T-helper 22 cell (primary cell): ENCODE results near the gene NSUN2.

Experiments
- DNase-seq: peaks from one replicate; pipeline ENCODE4 v3.0.0-alpha.2; 2020; ENCODE audit warnings: low read depth

NSUN2 gene

GRCh38 chr5:6644794-6645241, 12.0 kb upstream of the NSUN2 start:
- no peak for DNase-seq

DNA sequence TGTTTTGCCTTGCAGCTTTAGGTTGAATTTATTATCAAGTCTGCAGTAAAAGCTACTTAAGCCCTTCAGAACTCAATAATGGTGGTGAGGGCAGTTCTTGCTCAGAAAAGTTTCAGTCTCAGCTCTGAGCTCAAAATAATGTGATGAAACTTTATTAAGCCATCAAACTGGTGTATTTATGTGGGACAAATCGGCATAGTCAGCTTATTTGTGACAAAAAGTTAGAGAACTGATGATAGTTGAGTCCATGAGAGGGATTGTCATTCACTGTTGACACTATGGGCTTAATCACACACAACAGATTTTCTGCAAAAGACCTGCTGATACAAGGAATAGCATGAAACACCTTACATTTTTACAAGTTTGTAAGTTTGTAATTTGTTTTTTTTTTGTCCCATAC, 9.8 kb upstream of the NSUN2 start:
- DNase-seq, result no peak

GRCh38 chr5:6638236-6638635, 5.4 kb upstream of the NSUN2 start:
- no peak for DNase-seq

GRCh38 chr5:6637590-6637989, 4.7 kb upstream of the NSUN2 start:
- no peak for DNase-seq

DNA sequence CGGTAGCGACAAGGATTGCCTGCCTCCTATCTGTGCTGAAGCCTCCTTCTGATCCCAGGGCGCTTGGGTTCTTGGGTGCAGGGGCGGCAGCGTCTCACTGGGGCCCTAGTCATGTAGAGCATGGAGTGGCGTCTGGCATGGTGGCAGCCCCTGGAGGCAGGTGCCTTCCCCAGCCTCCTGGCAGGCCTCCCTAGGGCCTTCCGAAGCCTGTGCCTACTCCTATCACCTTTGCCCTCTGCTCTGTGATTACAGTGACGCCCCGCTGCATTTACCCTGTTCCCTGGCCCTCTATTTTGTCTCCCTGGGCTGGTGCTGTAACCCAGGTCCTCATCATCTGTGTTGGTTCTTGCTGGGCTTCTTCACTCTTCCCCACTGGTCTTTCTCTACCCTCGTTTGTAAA, 4.2 kb upstream of the NSUN2 start:
- DNase-seq, result no peak

DNA sequence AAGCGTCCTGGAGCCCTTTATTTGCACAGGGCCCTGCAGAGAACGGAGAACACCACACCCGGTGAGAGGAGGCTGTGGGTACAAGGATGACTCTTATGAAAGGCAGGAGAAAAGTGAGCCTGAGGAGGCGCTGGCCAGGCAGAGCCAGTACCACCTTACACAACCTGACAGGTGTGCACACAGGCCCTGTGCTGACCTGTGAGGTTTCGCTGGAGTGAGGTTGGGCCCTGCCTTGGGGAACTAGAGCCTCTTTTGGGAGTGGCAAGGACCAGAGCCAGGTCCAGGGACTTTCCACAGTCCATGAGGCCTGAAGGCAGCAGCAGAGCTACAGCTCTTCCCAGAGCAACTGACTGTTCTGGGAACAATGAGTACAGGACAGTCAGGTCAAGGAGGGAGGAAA, 3.4 kb upstream of the NSUN2 start:
- no peak for DNase-seq

DNA sequence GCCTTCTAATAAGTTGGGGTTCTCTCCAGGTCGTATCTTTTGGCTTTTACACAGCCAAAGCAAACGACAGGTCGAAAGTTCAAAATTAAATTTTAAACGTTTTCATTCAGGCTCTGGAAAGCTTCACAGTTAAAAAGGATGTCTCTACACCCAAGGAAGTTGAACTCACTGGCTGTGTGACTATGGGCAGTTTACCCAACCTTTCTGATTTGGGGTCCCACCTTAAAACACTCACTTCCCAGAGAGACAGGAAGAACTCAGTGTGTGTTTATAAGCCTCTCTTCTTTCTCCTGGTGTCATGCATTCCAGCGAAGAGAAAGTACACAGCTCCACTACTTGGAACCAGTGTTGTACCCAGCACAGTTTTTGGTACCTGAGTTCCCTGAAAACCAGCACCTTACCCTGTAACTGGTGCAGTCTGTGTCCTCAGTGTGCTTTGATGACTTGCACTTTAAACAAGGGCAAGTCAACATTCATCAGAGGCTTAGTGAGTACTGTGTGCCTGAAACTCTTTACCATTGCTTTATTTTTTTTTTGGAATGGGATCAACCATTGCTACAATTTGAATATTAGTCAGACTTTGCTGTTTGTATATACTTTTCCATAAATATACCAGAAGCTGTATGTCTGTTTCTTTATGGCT, 2.1 kb upstream of the NSUN2 start:
- DNase-seq, result no peak

GRCh38 chr5:6634306-6634705, 1.5 kb upstream of the NSUN2 start:
- no peak for DNase-seq

- no peak for DNase-seq
Observed at GRCh38 chr5:6633469-6634245, 813 bp upstream of the NSUN2 start.

DNA sequence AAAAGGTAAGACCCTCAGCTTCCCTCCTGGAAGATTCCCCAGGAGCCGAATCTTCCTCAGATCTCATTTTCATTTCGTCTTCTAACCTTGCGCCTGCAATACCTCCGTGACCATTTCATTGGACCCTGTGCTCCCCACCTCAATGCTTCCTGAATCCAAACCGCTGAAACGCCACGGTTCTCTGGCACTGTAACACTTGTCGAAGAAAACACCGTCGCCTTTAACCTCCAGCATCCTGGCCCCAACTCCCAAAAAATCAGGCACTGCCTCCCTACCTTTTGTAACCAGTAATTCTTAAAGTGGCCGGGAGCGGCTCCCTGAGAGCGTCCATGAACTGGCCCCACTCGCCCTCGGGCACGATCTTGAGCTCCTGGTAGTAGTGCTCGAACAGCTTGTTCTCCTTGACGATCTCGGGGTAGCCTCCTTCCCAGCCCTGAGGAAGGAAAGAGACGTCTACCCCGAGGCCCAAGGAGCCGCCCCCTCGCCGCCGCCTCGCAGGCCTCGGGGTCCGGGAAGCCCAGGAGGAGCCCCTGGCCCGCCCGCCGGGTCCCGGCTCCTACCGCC, 438 bp downstream of the NSUN2 start:
- no peak for DNase-seq

DNA sequence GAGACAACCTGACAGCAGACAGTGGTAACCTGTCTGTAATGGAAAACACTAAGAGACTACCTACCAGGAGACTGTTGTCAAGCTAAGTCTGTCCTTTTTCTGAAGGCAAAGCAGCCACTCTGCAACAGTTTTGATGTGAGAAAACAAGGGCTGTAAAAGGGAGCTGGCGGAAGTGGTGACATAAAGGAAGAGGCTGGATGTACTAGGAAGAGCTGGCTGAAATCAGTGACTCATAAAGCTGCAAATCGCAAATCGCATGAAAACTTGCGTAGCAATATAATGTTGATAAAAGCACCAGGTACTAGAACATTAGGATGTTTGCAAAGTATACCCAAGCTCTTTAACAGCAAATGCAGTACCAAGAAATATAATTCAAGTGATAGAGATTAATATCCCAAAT, 1.4 kb downstream of the NSUN2 start:
- DNase-seq, result no peak

- DNase-seq, result no peak
Observed at GRCh38 chr5:6626508-6626907, 6.3 kb downstream of the NSUN2 start.

- no peak for DNase-seq
Observed at GRCh38 chr5:6623941-6624340, 8.9 kb downstream of the NSUN2 start.

DNA sequence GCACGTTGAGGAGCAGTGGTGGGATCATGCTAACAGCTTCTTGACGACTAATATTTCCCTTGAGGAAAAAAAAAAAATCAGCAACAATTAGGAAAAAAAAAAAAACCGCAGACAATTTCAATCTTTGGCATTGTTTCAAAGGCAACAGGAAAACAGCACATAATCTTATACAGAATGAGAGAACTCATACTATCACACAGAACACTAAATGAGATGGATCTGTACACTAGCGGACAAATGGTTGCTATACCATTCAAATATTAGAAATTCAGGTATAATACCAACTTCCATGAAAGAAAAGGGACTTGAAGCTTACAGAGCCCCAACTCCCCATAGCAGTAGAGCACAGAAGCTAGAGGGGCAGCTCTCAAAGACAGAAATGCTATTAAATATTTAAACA, 9.6 kb downstream of the NSUN2 start:
- no peak for DNase-seq

GRCh38 chr5:6616632-6617031, 16.2 kb downstream of the NSUN2 start:
- DNase-seq, result no peak

DNA sequence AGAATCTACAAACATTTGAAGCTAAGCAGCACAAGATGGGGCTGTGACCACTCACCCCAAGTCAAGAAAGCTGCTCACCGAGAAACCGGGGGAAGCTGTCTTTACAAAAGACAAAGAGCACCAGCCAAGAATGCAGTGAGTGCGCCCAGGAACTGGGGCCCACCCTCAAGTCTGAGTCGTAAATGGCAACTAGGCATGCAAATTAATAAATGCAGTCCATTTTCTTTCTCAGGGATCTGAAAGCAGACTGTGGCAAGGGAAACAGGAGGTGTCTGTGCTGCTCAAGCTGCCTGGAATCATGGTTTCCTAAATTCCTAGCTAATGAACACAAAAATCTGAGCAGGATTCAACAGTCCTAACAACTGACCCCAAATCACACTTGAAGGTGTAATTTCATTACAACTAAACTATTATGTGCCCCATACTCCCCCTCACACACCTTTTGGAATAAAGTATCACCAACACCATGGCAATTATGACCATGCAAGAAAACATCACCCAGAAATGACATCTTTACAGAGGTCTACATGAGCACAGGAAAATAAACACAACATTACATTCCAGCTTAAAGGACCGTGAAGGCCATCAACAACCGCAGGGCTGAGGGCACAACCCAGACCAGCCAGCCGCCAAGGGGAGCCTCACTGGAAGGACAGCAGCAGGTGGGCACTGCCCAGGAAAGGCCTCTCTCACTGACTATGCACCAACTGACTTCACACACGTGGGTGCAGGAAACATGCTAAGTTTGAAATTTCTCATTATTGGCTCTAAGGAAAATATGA, 17.6 kb downstream of the NSUN2 start:
- no peak for DNase-seq

- DNase-seq, result no peak
Observed at GRCh38 chr5:6611334-6612256, 21.2 kb downstream of the NSUN2 start.

- no peak for DNase-seq
Observed at GRCh38 chr5:6608016-6608415, 24.8 kb downstream of the NSUN2 start.

GRCh38 chr5:6607559-6607936, 25.3 kb downstream of the NSUN2 start:
- DNase-seq, result no peak

DNA sequence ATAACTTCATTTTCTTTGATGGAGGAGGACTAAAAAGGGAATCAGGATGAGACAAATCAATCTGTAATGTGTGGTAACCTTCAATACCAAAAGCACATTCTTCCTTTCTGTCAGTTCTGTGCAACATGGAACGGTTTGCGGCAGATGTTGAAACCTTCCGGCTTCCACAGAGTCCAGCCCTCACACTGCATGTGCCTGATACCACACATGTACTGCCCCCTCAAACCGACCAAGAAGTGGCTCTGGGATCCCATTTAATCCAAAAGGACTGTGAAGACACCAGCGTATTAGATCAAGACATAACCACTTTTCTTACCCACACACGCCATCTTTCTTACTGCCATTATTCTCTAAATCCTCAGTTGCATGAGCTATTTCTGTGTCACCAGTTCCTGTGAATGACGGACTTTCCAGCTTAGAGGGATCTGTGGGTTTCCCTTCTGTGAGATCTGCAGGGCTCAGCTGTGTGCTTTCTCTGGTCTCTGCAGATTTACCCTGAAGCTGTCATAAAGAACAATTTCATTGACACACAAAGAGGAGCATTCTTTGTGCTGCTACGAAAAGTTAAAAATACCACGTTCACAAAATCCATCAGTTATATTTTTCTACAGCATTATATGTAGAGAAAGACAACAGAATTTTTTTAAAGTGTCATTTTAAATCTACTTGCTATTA, 25.8 kb downstream of the NSUN2 start:
- DNase-seq, result no peak

DNA sequence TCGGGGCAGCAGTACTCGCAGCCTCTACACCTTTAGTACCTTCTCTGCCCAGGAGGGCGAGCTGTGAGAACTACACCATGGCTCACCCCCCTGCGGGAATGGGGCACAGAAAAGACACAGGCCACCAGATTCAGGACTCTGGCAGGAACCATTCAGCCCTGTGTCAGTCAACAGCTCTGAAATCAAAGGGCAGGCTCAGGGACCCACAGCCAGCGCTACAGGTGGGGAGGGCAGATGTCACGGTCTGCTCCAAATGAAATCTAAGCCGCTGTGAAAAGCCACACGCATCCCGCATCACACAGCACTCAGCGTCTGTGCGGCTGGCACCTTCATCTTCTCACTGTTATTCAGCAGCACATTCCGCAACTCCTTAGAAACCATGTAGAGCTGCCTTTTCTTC, 27.9 kb downstream of the NSUN2 start:
- DNase-seq, result no peak
